Kidney glomerular epithelial cell (primary cell): ENCODE data around the gene CHRM3.
A peak's percentile ranks its signal among the peaks of the same experiment; 100 is the strongest.
"Not testable (repeated sequence)": the region's sequence is repeated elsewhere in the genome, so short reads cannot be mapped to it uniquely, and the experiment has no call there.

Experiments used
- DNase-seq: peaks from one replicate; lab custom pipeline; 2025; lab: John Stamatoyannopoulos, UW

CHRM3 gene

DNA sequence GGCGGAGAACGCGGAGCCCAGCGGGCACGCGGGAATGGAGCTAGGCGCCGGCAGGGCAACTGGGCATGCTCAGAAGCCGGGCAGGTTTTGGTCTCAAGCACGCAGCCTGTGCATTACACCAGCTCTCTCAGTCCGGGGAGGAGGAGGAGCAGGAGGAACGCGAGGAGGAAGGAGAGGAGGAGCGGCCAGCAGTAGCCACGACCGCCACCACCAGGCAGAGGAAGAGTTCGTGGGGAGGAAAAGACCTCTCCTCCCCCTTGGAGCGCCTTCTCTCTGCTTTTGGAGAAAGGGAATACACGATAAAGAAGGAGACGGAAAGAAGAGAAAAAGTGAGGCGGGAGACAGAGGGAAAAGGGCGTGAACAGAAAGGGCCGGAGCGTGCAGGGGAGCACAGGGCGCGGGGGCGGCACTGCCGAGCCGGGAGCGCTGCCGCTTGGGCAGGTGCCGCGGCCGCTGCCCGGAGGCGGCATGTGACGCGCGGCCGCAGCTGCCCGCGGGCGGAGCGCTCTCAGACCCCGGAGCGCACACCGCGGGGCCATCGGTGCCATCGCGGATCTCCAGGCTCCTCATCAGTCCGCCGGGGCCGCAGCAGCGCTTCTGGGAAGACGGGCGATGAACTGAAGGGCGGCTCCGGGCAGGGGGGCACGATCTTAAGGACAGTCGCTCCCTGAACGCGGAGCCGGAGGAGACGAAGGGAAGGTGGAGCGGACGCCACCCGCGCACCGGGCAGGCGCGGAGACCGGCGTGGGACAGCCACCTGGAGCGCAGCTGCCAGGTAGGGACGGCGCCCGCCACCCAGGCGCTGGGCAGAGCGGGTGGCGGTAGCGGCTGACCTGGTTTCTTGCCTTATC lies at the start of gene CHRM3:
TSS of gene CHRM3 (plus strand) at position 116 of the 851 bp plus-strand sequence. CDS start 520,884 bp downstream, outside the sequence.
- peak; percentile 24 for DNase-seq

DNA sequence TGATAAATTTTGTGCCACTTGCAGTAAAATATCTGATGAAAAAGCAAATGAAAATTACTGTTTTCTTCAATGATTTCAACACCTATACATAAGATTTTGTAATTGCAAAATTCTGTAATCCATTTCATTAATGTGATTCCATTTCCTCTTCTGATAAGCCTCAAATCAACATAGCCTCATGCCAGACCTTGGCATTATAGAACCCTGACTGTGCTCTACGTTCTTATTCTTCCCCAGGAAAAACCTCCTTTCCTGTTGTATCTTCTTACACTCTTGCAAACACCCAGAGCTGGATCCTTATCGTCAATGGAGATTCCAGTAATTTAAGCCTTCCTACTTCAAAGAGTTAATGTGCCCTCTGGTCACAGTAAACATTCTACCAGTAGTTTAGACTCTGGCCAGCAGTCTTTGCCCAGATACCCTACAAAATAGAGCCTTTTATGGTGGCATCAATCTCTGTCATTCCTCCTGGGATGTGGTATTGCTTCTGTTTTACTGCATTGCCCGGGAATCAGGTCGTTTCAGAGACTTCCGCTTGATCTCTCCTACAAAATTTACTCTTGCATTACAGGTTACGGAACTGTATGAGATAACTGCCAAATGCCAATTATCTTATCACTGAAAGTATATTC lies 48.5 kb upstream of the CHRM3 start:
- no peak for DNase-seq

DNA sequence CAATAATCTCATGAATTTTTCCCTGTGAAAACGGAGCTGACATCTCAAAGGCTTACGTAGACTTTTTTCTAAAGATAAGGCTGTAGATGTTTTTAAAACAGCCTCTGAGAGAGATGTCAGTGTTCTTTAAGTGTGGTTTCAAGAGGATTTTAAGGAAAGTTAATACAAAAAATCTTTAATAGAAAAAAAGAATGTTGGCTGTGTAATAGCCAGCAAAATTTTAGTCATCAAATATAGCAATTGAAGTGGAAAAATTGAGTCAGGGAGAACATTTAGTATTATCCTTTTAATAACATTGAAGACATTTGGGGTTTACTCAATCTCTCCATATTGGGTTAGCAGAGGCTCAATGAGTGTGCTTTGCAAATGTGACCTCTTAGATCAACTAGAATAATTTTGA lies 38.6 kb upstream of the CHRM3 start:
- no peak for DNase-seq

- no peak for DNase-seq
Measured at GRCh38 chr1:239348635-239349353, 37.6 kb upstream of the CHRM3 start.

- no peak for DNase-seq
Measured at GRCh38 chr1:239349699-239350098, 36.7 kb upstream of the CHRM3 start.

GRCh38 chr1:239353536-239353935 lies 32.8 kb upstream of the CHRM3 start:
- DNase-seq, result peak; percentile 53

DNA sequence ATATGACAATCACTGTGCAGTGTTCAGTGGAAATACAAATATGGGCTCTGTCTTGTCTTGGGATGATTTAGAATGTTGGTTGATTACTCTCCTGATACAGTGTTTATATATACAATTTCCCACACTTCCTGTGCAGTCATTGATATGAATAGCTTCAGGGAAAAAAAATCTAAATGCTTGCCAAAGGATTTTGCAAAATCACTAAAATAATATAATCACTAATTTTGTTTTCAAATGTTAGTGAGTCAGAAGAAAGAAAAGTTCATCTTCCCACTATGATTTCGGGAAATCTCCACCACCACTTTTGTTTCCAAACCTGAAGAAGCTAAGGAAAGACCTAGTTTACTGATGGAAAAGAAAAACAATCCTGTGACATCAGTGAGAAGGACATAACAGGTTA lies 32.1 kb upstream of the CHRM3 start:
- DNase-seq, result no peak

- no peak for DNase-seq
Measured at GRCh38 chr1:239357867-239358266, 28.5 kb upstream of the CHRM3 start.

DNA sequence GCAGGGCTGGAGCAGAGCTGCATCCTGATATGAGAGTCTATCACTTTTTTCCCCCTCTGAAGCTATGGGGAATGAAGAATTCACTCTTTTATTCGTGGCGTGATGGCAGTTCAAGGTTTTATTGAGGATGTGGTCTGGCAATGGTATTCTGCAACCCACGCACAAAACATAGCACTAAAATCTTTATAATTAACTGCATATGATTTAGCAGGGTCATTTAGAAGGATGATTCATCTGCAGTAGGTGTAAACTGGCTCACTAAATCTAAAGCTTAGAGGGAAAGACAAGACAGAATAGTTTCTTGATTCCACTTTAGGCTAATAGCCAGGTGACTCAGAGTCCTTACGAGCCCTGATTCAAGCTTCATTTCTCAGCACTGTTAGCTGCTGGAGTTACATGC lies 25.0 kb upstream of the CHRM3 start:
- peak; percentile 20 for DNase-seq

DNA sequence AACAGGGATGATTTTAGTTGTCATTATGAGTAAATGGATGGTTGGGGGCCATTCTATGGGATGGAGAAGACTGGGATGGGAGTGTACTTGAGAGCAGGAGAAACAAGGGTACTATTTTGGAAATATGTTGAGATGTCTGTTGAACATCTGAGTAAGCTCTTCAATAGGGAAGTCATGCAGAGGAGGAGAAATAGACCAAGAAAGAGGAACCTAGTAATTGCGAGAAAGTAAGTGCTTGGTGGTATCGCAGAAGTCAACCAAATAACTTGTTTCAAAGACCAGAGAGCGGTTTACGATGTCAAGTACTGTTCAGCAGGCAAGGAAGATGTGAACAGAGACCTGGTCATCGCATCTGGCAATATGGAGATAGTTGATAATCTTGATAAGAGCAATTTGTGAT lies 22.4 kb upstream of the CHRM3 start:
- DNase-seq, result no peak

DNA sequence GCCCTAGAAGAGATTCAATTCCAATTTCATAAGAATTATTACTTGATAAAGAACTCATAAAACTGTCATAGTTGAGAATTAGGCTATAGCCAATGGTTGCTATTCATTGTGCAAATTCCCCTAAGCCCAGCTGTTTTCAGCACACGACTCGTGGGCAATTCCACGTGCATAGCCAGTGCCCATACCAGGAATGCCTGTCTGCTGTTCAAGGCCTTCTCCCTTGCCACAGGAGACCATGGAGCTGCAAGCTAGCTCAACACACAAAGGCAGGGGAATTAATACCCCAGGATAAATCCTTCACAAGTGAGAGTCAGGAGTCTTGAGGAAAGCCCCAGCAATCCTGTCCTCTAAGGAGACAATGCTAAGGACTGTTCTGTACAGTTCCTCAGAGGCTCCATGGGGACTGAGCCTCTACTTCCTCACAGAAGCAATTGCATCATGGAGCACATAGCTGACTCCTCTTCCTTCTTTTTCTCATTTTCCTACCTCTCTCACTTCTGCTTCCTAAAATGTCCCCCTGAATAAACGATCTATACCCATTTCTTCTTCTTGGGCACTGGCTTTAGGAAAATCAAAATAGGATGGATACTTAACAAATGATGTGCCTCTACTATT lies 19.1 kb upstream of the CHRM3 start:
- DNase-seq, result no peak

DNA sequence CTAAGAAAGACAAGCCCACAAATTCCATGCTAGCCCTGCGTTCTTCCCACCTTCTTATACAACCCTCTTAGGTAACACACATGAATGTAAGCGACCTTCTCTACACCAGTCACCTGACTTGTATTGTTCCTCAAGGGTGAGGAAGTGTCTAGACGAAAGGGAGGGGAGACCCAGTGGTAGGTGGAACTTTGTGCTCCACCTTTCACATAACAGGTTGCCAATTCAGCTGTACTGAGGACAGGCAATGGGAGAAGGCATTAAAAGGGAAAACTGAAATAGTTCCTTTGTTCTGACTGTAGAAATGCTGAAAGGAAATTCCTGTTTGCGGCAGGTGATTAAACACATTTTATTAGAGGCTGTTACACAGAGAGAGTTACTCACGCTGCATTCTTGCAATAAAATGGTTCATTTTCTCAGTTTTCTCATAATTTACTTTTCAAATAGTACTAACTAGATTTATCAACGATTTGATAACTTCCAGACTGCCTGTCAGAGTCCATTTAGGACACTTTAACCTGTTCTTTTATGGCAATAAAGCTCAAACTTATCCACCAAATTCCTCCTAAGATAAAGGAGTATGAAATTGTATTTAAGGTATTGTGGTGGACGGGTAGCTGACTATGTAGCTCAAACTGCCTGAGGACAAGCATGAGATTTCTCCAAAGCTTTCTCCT lies 17.8 kb upstream of the CHRM3 start:
- no peak for DNase-seq

DNA sequence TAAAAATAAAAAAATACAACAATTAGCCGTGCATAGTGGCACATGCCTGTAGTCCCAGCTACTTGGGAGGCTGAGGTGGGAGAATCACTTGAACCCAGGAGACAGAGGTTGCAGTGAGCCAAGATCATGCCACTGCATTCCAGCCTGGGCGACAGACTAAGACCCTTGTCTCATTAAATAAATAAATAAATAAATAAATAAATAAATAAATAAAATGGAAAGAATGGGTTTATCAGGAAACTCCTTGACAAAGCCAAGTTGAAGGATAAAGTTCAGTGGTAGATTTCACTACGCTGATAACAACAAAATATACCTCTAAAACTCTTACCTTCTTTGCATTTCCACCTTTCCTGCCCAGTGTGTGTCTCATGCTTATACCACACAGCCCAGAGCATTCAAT lies 15.5 kb upstream of the CHRM3 start:
- not testable (repeated sequence) for DNase-seq

- no peak for DNase-seq
Measured at GRCh38 chr1:239382666-239383065, 3.7 kb upstream of the CHRM3 start.

- no peak for DNase-seq
Measured at GRCh38 chr1:239383714-239384113, 2.7 kb upstream of the CHRM3 start.

DNA sequence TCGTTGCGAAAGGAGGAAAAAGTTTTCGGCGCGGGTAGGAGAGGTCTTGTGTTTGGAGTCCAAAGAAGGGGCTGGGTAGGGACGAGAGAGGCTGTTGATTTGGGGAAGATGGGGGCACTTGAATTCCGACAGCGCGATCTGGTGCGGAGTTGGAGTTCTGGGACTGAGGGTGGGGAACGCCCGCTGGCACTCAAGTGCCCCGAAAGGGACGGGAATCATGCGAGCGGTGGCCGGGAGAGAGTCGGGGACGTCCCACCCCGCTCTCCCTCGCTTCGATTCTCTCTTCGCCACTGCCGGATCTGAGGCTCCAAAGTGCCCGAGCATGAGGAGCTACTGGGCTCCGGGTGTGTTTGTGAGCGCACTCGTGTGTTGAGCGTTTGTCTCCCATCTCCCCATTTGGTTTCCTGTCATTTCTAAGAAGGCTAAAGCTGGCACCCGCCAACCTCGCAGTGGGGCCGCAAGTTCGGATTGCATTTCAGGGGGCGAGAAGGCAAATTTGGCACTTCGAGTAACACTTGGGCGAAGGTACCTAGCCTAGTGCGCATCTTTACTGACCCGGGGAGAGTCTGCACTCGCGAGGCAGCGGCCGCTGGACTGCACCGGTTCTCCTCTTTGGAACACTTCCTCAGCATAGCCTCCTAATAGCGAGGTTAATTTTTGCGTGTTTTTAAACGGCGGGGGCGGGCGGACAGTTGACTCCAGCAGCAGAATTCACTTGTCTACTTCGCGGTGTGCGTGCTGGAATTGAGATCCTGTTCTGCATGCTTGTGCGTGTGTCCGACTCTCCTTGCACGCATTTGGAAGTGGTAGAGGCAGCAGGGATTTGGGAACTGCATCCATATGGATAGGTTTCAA lies 1.2 kb downstream of the CHRM3 start:
- DNase-seq, result no peak

DNA sequence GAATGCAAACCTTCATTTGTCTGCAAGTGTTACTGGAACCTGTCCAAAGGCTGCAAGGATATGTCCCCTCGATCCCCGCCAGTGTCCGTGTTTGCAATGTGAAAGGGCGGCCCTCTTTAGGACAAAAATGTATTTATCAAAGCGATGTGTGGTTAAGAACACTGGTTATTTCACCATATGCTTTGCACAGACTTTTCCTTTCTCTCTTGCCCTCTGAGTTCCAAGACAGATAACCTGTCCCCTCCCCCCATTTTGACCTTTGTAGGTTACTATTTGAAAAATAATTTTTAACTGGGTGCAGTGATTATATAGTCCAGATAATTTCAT lies 1.8 kb downstream of the CHRM3 start:
- DNase-seq, result no peak

DNA sequence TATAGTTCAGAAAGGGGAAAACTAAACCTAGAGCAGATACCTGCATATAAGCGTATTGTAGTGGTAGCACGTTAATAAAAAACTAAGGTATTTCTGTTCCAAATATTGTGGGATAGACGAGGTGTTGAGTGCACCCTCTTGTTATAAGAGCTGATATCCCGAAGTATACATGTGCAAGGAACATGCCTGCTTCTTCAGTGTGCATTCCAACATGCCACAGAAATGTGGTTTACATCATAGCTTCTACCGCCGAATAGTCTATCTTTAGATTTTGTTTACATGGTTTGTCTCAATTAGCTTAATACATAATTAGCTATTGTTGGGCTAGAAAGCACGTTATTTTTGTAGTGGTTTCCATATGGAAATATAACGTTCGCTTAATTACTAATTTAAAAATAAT lies 2.2 kb downstream of the CHRM3 start:
- DNase-seq, result no peak

DNA sequence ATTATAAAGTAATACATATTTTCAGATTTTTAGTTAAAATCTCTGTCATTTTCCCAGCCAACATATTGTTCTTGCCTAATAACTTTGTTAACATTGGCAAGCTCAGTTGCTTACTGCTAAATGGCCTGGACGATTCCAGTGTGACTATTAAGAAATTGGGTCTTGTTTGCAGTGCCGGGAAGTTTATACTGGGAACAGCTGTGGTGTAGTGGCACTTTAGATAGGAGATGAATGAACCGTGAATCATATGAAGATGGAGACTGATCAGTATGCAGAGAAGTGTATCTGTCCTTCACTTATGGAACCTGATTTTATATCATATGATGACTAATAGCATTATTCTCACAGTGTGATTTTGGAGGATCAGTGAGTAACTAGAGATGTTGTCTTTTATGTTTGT lies 3.3 kb downstream of the CHRM3 start:
- no peak for DNase-seq

DNA sequence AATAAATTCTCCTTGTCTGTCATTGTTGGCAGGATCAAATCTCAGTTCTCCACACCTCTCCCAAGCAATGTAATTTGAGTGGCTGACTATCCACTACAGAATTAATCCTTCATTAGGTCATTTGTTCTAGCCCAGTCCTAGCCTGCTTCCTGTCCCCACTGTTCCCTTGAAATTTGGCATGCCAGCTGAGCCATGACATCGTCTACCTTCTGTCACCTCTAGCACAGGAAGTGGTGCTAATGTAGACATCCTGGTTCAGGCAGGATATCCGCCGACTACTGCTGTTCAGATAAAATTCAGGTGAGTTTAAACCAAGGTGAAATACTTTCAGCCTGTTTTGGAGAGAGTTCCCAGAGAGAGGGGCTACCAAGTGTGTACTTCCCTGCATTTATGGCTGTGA lies 5.9 kb downstream of the CHRM3 start:
- DNase-seq, result no peak

DNA sequence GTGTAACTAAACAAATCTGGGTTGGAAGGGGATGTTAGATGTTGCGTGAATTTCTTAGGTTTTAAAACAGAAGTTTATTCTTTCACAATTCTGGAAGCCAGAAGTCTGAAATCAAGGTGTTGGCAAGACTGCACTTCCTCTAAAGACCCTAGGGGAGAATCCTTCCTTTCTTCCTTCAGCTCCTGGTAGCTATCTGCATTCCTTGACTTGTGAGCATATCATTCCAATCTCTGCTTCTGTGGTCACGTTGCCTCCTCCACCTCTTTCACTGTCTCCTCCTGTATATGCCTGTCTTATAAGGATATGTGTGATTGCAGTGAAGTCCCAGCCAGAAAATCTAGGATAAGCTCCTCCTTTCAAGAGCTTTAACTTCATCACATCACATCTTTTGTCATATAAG lies 7.7 kb downstream of the CHRM3 start:
- no peak for DNase-seq
